ENCODE measurements around the gene EEF1A2.

Gene EEF1A2

DNA sequence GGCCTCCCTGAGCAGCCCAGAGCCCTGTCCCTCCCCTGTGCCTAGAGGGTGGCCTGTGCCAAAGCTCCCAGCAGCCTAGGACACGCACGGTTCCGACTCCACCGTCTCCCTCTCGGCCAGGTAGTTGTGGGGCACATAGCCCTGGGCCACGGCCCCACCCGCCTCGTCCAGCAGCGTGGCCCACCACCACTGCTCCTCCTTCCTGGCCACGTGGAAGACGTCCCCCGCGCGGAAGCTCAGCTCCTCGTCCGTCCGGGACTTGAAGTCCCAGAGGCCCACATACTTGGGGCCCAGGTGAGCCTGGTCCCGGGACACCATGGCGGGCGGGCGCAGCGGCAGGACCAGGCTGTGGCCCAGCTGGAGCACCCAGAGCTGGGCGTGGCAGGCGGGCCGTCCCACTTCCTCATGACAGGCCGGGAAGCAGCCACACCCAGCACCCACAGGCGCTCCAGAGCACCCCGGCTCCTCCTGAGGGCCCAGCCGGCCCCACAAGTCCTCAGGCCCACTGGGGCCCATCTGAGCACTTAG, 38.2 kb upstream of the EEF1A2 start, which contains the start of gene PTK6:
Gene PTK6 (minus strand): TSS at position 380 of the 528 bp plus-strand sequence. CDS start 62 bp downstream, at position 318.
- Histone ChIP-seq H3K27me3 (replicated peaks; ENCODE audit: control insufficient read depth, insufficient read depth, low read length, poor library complexity, severe bottlenecking) (no peaks in the 10 kb centered on the region), H3K9me3 (ENCODE audit: control insufficient read depth, low read length) (no peaks in the 10 kb centered on the region), H3K36me3 (ENCODE audit: control insufficient read depth, insufficient read depth, low read length) (no peaks in the 10 kb centered on the region), H3K27ac (ENCODE audit: insufficient read depth, low read length, poor library complexity, severe bottlenecking) (peak within 1 kb of the TSS; percentile 73), H3K4me1 (ENCODE audit: control insufficient read depth, insufficient read depth, low read length, poor library complexity, severe bottlenecking) (peaks cover 24% of the 10 kb centered on the region), H3K4me3 (ENCODE audit: insufficient read depth, low read depth, low read length, poor library complexity, severe bottlenecking) (peak within 1 kb of the TSS; percentile 40)
- no peak for DNase-seq

DNA sequence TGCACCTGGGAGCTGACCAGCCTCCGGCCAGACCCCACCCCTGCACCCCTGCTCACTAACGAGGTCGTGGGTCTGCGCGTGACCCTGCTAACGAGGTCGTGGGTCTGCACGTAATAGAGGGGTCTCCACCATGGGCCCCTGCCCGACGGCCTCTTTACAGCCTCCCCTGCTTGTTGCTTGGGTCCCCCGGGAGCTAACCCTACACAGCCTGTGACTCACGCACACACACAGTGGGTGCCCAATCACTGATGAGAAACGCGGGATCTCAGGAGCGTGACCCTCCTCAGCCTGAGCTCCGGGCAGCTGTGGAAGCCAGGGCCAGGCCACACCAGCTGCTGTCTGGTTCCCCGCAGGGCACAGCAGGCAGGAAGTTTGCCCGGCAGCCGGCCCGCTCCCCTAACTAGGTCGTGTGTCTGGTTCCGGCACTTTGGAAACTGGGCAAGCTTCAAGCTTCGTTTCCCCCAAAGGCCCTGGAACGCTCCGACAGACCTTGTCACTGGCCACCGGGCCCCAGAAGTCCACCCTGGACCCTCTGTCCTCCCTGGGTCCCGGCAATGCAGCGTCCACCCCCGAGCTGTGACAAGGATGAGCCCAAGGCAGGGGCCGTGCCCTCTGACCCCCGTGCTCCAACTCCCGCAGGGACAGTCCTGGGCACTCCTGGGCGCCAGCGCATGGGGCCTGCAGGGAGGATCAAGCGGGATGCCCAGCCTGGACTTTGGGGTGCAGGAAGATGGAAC, 37.5 kb upstream of the EEF1A2 start:
- no peaks in the 10 kb centered on the region for H3K9me3 ChIP-seq (ENCODE audit: control insufficient read depth, low read length)
- H3K27ac ChIP-seq (ENCODE audit: insufficient read depth, low read length, poor library complexity, severe bottlenecking) = no peak overlapping the region
- no peak for DNase-seq
- no peaks in the 10 kb centered on the region for H3K27me3 ChIP-seq (replicated peaks; ENCODE audit: control insufficient read depth, insufficient read depth, low read length, poor library complexity, severe bottlenecking)
- peaks cover 24% of the 10 kb centered on the region for H3K4me1 ChIP-seq (ENCODE audit: control insufficient read depth, insufficient read depth, low read length, poor library complexity, severe bottlenecking)
- no peak overlapping the region for H3K4me3 ChIP-seq (ENCODE audit: insufficient read depth, low read depth, low read length, poor library complexity, severe bottlenecking)
- no peaks in the 10 kb centered on the region for H3K36me3 ChIP-seq (ENCODE audit: control insufficient read depth, insufficient read depth, low read length)

DNA sequence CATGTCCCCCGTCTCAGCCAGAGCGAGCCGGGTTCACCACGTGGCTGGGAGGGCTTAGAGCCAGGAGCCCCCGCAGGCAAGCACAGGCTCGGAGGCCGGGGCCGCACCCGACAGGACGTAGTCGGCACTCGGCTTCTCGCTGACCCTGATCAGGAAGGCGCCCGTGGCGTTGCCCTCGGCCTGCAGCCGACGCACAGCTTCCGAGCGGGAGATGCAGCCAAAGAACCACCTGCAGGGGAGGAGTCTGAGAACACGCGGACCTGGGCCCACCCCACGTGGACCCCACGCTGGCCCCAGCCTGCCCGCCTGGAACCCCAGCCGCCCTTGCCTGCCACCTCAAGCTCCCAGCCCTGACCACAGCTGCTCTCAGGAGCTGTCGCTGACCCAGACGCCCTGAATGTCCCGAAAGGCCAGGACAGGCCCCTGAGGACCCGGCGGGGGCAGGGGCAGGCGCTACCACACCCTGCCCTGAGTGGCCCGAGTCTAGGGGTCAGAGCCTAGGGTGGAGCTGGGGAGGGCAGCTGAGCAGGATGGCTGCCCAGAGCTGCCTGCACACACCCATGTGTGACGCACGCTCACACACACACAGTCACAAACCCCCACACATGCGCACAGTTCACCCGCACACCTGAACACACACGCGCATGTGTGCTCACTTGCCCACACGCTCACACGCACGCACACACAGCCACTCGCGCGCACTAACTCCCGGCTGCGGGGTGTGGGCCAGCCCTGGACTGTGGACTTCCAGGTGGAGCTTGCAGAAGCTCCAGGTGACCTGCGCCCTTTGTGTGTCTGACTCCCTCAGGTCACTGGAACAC, 36.2 kb upstream of the EEF1A2 start:
- Histone ChIP-seq H3K4me3 (ENCODE audit: insufficient read depth, low read depth, low read length, poor library complexity, severe bottlenecking) (no peak overlapping the region), H3K9me3 (ENCODE audit: control insufficient read depth, low read length) (no peaks in the 10 kb centered on the region), H3K4me1 (ENCODE audit: control insufficient read depth, insufficient read depth, low read length, poor library complexity, severe bottlenecking) (peaks cover 24% of the 10 kb centered on the region), H3K27ac (ENCODE audit: insufficient read depth, low read length, poor library complexity, severe bottlenecking) (no peak overlapping the region), H3K27me3 (replicated peaks; ENCODE audit: control insufficient read depth, insufficient read depth, low read length, poor library complexity, severe bottlenecking) (no peaks in the 10 kb centered on the region), H3K36me3 (ENCODE audit: control insufficient read depth, insufficient read depth, low read length) (no peaks in the 10 kb centered on the region)
- no peak for DNase-seq

DNA sequence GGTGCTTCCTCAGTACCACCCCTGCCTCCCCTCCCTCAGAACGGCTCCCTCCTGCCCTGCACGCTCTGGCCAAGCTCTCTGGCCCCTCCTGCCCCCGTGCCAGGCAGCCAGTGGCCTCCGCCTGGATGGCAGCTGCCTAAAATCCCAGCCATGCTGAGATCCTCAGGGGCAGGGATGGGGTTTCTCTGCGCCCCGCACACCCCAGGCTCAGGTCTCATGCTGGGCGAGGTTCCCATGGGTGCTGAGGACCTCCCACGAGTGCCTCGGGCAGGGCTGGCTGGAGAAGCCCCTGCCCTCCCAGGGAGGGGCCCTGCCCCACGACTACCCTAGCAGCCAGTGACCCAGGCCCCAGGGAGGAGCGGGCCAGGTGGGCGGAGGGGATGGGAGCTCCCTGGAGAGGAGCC, 35.5 kb upstream of the EEF1A2 start:
- no peaks in the 10 kb centered on the region for H3K27me3 ChIP-seq (replicated peaks; ENCODE audit: control insufficient read depth, insufficient read depth, low read length, poor library complexity, severe bottlenecking)
- no peak overlapping the region for H3K27ac ChIP-seq (ENCODE audit: insufficient read depth, low read length, poor library complexity, severe bottlenecking)
- H3K4me1 ChIP-seq (ENCODE audit: control insufficient read depth, insufficient read depth, low read length, poor library complexity, severe bottlenecking) = peaks cover 24% of the 10 kb centered on the region
- H3K9me3 ChIP-seq (ENCODE audit: control insufficient read depth, low read length) = no peaks in the 10 kb centered on the region
- H3K36me3 ChIP-seq (ENCODE audit: control insufficient read depth, insufficient read depth, low read length) = no peaks in the 10 kb centered on the region
- no peak for DNase-seq
- no peak overlapping the region for H3K4me3 ChIP-seq (ENCODE audit: insufficient read depth, low read depth, low read length, poor library complexity, severe bottlenecking)

DNA sequence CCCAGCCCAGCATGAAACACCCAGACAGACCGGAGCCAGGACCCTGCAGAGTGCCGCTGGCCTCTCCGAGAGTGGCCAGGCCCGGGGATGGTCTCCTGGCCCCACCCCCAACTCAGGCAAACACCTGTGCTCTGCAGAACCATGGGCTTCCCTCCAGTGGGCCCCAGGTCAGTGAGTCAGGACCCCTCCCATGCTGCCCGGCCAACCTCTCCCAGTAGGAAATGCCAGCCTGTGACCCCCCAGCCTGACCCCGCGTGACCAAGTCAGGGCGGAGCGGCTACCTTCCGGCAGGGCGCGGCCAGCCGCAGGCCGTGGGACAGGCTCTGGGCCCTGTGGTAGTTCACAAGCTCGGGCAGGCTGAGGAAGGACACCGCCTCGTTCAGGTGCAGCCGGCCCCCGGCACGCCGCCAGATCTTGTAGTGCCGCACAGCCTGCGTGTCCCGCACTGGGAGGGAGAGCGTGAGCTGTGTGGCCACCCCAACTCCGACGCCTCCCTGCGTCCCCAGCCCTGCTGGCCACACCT, 35.0 kb upstream of the EEF1A2 start:
- Histone ChIP-seq H3K9me3 (ENCODE audit: control insufficient read depth, low read length) (no peaks in the 10 kb centered on the region), H3K36me3 (ENCODE audit: control insufficient read depth, insufficient read depth, low read length) (no peaks in the 10 kb centered on the region), H3K27me3 (replicated peaks; ENCODE audit: control insufficient read depth, insufficient read depth, low read length, poor library complexity, severe bottlenecking) (no peaks in the 10 kb centered on the region), H3K27ac (ENCODE audit: insufficient read depth, low read length, poor library complexity, severe bottlenecking) (no peak overlapping the region), H3K4me1 (ENCODE audit: control insufficient read depth, insufficient read depth, low read length, poor library complexity, severe bottlenecking) (peaks cover 21% of the 10 kb centered on the region), H3K4me3 (ENCODE audit: insufficient read depth, low read depth, low read length, poor library complexity, severe bottlenecking) (no peak overlapping the region)
- DNase-seq = no peak

DNA sequence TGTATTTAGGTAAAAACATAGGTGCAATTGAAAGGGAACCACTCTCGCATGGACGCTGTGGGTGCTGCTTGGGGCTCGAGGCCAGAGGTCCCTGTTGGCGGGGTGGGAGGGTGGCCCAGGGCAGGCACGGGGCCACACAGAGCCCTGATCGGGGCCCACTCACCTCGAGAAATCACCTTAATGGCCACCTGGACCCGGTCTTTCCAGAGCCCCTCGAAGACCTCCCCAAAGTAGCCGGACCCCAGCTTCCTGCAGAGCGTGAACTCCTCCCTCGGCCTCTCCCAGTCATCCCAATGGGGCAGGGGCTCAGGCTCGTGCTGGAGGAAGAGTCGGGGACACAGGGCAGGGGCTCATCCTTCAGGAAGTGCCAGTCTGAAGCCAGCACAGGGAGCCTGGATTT, 34.5 kb upstream of the EEF1A2 start:
- Histone ChIP-seq H3K4me1 (ENCODE audit: control insufficient read depth, insufficient read depth, low read length, poor library complexity, severe bottlenecking) (peaks cover 16% of the 10 kb centered on the region), H3K27ac (ENCODE audit: insufficient read depth, low read length, poor library complexity, severe bottlenecking) (no peak overlapping the region), H3K27me3 (replicated peaks; ENCODE audit: control insufficient read depth, insufficient read depth, low read length, poor library complexity, severe bottlenecking) (no peaks in the 10 kb centered on the region), H3K4me3 (ENCODE audit: insufficient read depth, low read depth, low read length, poor library complexity, severe bottlenecking) (no peak overlapping the region), H3K9me3 (ENCODE audit: control insufficient read depth, low read length) (no peaks in the 10 kb centered on the region), H3K36me3 (ENCODE audit: control insufficient read depth, insufficient read depth, low read length) (no peaks in the 10 kb centered on the region)
- no peak for DNase-seq

DNA sequence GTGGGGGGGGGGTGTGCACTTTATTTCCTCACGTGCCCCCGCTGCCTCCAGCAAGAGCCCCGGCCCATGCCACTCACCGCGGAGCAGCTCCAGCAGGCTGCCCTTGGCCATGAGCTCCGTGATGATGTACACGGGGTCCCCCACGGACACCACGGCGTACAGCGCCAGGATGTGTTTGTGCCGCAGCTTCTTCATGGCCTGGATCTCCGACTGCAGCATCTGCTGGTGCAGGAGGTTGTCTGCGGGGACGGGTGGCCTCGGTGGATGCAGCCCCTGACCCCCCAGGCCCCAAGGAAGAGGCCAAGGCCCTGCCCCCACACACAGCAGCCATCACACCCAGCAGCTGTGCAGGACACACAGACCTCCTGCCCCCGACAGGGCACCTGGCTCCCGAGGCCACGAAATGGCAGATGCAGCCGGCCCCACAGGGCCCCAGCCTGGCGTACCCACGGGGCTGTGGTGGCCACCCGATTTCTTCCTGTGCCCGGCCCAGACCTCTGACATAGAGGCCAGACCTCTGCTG, 33.6 kb upstream of the EEF1A2 start:
- peaks cover 9% of the 10 kb centered on the region for H3K4me1 ChIP-seq (ENCODE audit: control insufficient read depth, insufficient read depth, low read length, poor library complexity, severe bottlenecking)
- H3K9me3 ChIP-seq (ENCODE audit: control insufficient read depth, low read length) = no peaks in the 10 kb centered on the region
- no peaks in the 10 kb centered on the region for H3K36me3 ChIP-seq (ENCODE audit: control insufficient read depth, insufficient read depth, low read length)
- DNase-seq = no peak
- H3K27ac ChIP-seq (ENCODE audit: insufficient read depth, low read length, poor library complexity, severe bottlenecking) = no peak overlapping the region
- no peak overlapping the region for H3K4me3 ChIP-seq (ENCODE audit: insufficient read depth, low read depth, low read length, poor library complexity, severe bottlenecking)
- H3K27me3 ChIP-seq (replicated peaks; ENCODE audit: control insufficient read depth, insufficient read depth, low read length, poor library complexity, severe bottlenecking) = no peaks in the 10 kb centered on the region

DNA sequence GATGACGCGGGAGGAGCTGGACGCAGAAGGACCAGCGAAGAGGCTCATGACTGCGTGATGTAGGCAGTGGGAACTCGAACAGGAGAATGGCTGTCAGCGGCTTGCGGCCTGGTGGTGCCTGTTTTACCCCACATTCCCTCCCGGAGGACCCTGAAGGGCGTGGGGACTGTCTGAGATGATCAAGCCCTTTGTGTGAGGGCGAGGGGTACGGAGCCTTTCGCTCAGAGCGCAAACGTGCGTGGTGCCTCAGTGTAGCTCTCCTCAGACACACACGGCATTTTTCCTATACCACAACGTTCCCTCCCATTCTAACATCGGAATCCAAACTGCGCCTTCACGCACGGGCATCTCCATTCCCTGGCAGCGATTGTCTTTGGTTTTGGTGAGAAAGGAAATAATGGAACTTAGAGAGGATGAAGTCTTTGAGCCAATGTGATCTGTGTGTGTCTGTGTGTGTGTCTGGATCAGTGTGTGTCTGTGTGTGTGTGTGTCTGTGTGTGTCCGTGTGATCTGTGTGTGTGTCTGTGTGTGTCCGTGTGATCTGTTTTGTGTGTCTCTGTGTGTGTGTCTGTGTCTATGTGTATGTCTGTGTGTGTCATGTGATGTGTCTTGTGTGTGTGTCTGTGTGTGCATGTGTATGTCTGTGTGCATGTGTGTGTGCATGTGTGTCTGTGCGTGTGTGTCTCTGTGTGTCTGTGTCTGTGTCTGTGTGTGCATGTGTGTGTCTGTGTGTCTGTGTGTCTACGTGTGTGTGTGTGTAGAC, 33.0 kb upstream of the EEF1A2 start:
- Histone ChIP-seq H3K4me3 (ENCODE audit: insufficient read depth, low read depth, low read length, poor library complexity, severe bottlenecking) (no peak overlapping the region), H3K9me3 (ENCODE audit: control insufficient read depth, low read length) (no peaks in the 10 kb centered on the region), H3K27ac (ENCODE audit: insufficient read depth, low read length, poor library complexity, severe bottlenecking) (no peak overlapping the region), H3K36me3 (ENCODE audit: control insufficient read depth, insufficient read depth, low read length) (no peaks in the 10 kb centered on the region), H3K27me3 (replicated peaks; ENCODE audit: control insufficient read depth, insufficient read depth, low read length, poor library complexity, severe bottlenecking) (no peaks in the 10 kb centered on the region), H3K4me1 (ENCODE audit: control insufficient read depth, insufficient read depth, low read length, poor library complexity, severe bottlenecking) (peaks cover 2% of the 10 kb centered on the region)
- DNase-seq = no peak

DNA sequence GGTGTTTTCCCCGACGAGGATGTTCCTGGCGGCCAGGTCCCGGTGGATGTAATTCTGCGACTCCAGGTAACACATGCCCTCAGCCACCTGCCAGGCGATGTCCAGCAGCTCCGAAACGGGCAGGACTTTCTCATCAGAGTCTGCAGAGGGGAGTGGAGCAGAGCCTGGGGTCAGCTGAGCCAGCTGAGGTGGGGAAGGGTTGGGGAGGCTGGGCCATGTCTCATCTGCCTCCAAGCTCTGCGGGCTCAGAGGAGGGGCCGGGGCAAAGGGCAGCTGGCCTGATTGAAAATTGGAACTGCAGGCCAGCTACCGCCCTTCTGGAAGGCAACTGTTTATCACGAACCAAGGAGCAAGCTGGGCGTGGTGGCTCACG, 31.9 kb upstream of the EEF1A2 start:
- Histone ChIP-seq H3K4me3 (ENCODE audit: insufficient read depth, low read depth, low read length, poor library complexity, severe bottlenecking) (no peak overlapping the region), H3K9me3 (ENCODE audit: control insufficient read depth, low read length) (no peaks in the 10 kb centered on the region), H3K36me3 (ENCODE audit: control insufficient read depth, insufficient read depth, low read length) (no peaks in the 10 kb centered on the region), H3K27ac (ENCODE audit: insufficient read depth, low read length, poor library complexity, severe bottlenecking) (no peak overlapping the region), H3K27me3 (replicated peaks; ENCODE audit: control insufficient read depth, insufficient read depth, low read length, poor library complexity, severe bottlenecking) (no peaks in the 10 kb centered on the region), H3K4me1 (ENCODE audit: control insufficient read depth, insufficient read depth, low read length, poor library complexity, severe bottlenecking) (no peaks in the 10 kb centered on the region)
- DNase-seq = no peak

Data from effector memory CD4-positive, alpha-beta T cell (primary cell).